ENCODE measurements around the gene IMP3. TPM values are rescaled to one million over a fixed set of nuclear protein-coding genes. Genes with fewer than 3 reads are reported as not detected.
"Not testable (repeated sequence)": the region's sequence is repeated elsewhere in the genome, so short reads cannot be mapped to it uniquely, and the experiment has no call there.

IMP3 gene, protein sequence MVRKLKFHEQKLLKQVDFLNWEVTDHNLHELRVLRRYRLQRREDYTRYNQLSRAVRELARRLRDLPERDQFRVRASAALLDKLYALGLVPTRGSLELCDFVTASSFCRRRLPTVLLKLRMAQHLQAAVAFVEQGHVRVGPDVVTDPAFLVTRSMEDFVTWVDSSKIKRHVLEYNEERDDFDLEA
- total RNA-seq (52.0 TPM), polyA plus RNA-seq (ENCODE audit: insufficient read depth, low read depth, low replicate concordance) (95.0 TPM)
- long read RNA-seq, donor 1, transcript IMP3-202 (1 exons, 1,237 nt) = major isoform, 48 of 49 reads
- long read RNA-seq, donor 1, partial matches to known transcripts = 0 of 49 reads
- long read RNA-seq, donor 1, other reads (novel, unspliced or antisense) = 0 of 49 reads
- long read RNA-seq, donor 2, transcript IMP3-202 (1 exons, 1,237 nt) = major isoform, 85 of 90 reads
- long read RNA-seq, donor 2, partial matches to known transcripts = 5 of 90 reads
- long read RNA-seq, donor 2, other reads (novel, unspliced or antisense) = 0 of 90 reads
- long read RNA-seq, donor 3, transcript IMP3-202 (1 exons, 1,237 nt) = major isoform, 84 of 93 reads
- long read RNA-seq, donor 3, partial matches to known transcripts = 9 of 93 reads
- long read RNA-seq, donor 3, other reads (novel, unspliced or antisense) = 0 of 93 reads
- long read RNA-seq, donor 4, transcript IMP3-202 (1 exons, 1,237 nt) = major isoform, 36 of 36 reads
- long read RNA-seq, donor 4, partial matches to known transcripts = 0 of 36 reads
- long read RNA-seq, donor 4, other reads (novel, unspliced or antisense) = 0 of 36 reads
- long read RNA-seq, donor 5, transcript IMP3-202 (1 exons, 1,237 nt) = major isoform, 5 of 5 reads
- long read RNA-seq, donor 5, partial matches to known transcripts = 0 of 5 reads
- long read RNA-seq, donor 5, other reads (novel, unspliced or antisense) = 0 of 5 reads
- long read RNA-seq, donor 6, transcript IMP3-202 (1 exons, 1,237 nt) = major isoform, 60 of 60 reads
- long read RNA-seq, donor 6, partial matches to known transcripts = 0 of 60 reads
- long read RNA-seq, donor 6, other reads (novel, unspliced or antisense) = 0 of 60 reads
- long read RNA-seq, donor 7, transcript IMP3-202 (1 exons, 1,237 nt) = major isoform, 65 of 68 reads
- long read RNA-seq, donor 7, partial matches to known transcripts = 0 of 68 reads
- long read RNA-seq, donor 7, other reads (novel, unspliced or antisense) = 3 of 68 reads
- long read RNA-seq, donor 8, transcript IMP3-202 (1 exons, 1,237 nt) = major isoform, 47 of 47 reads
- long read RNA-seq, donor 8, partial matches to known transcripts = 0 of 47 reads
- long read RNA-seq, donor 8, other reads (novel, unspliced or antisense) = 0 of 47 reads
- long read RNA-seq, donor 9, transcript IMP3-202 (1 exons, 1,237 nt) = major isoform, 32 of 32 reads
- long read RNA-seq, donor 9, partial matches to known transcripts = 0 of 32 reads
- long read RNA-seq, donor 9, other reads (novel, unspliced or antisense) = 0 of 32 reads
- long read RNA-seq, donor 10, transcript IMP3-202 (1 exons, 1,237 nt) = major isoform, 65 of 81 reads
- long read RNA-seq, donor 10, partial matches to known transcripts = 16 of 81 reads
- long read RNA-seq, donor 10, other reads (novel, unspliced or antisense) = 0 of 81 reads

DNA sequence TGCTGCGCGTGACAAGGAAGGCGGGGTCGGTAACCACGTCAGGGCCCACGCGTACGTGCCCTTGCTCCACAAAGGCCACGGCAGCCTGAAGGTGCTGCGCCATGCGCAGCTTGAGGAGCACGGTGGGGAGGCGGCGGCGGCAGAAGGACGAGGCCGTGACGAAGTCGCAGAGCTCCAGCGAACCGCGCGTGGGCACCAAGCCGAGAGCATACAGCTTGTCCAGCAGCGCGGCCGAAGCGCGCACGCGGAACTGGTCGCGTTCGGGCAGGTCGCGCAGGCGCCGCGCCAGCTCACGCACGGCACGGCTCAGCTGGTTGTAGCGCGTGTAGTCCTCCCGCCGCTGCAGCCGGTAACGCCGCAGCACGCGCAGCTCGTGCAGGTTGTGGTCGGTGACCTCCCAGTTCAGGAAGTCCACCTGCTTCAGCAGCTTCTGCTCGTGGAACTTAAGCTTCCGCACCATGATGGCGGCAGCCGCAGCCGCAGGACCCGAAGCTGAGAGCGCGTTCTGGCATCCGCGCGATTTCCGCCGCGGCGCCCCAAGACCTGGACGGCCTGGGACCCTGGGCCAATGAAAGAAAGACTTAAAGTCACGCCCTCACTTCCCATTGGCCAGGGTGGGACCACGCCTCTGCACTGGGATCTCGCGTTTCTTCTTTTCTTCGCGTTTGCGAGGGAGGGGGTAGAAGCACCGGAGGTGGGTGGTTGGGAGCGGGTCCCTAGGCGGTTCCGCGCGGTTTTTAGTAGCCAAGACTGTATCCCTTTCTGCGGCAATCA, at the start of gene IMP3:
Gene IMP3, minus strand, starts transcription at position 516 of the 774 bp plus-strand sequence. Its CDS starts 56 bp downstream, at position 460.
- H3K36me3 ChIP-seq (ENCODE audit: control insufficient read depth in 2 of 3, insufficient read depth in 3 of 3, low read length in 3 of 3) = no peaks in the 10 kb centered on the region
- FAIRE-seq (peak; percentile 60), DNase-seq (peak; percentile 96 to 99 (median 97))
- no peaks in the 10 kb centered on the region for H3K9me3 ChIP-seq (ENCODE audit: control insufficient read depth in 2 of 3, insufficient read depth in 1 of 3, low read length in 3 of 3)
- H3K4me3 ChIP-seq (ENCODE audit: low read length in 3 of 3) = peak within 1 kb of the TSS; percentile 83 to 98 (median 95)
- TF ChIP-seq, protein P1, sequence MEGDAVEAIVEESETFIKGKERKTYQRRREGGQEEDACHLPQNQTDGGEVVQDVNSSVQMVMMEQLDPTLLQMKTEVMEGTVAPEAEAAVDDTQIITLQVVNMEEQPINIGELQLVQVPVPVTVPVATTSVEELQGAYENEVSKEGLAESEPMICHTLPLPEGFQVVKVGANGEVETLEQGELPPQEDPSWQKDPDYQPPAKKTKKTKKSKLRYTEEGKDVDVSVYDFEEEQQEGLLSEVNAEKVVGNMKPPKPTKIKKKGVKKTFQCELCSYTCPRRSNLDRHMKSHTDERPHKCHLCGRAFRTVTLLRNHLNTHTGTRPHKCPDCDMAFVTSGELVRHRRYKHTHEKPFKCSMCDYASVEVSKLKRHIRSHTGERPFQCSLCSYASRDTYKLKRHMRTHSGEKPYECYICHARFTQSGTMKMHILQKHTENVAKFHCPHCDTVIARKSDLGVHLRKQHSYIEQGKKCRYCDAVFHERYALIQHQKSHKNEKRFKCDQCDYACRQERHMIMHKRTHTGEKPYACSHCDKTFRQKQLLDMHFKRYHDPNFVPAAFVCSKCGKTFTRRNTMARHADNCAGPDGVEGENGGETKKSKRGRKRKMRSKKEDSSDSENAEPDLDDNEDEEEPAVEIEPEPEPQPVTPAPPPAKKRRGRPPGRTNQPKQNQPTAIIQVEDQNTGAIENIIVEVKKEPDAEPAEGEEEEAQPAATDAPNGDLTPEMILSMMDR (IDR thresholded peaks at IDR 0.05; ENCODE audit: borderline replicate concordance, extremely low read depth, insufficient read depth) = no peak
- peak within 1 kb of the TSS; percentile 85 to 98 for H3K27ac ChIP-seq (ENCODE audit: low read depth in 2 of 2, low read length in 2 of 2)
- H3K27me3 ChIP-seq (ENCODE audit: control insufficient read depth, insufficient read depth, low read length) = no peaks in the 10 kb centered on the region
- peak within 1 kb of the TSS; percentile 71 to 97 (median 92) for H3K9ac ChIP-seq (ENCODE audit: low read length in 3 of 3)
- intact Hi-C loops (cut with DNase I) = no loop called here
- H3K4me1 ChIP-seq (ENCODE audit: control insufficient read depth in 2 of 3, insufficient read depth in 2 of 3, low read depth in 1 of 3, low read length in 3 of 3) = peaks cover 0 to 15% (median 0%) of the 10 kb centered on the region in 3 donors

DNA sequence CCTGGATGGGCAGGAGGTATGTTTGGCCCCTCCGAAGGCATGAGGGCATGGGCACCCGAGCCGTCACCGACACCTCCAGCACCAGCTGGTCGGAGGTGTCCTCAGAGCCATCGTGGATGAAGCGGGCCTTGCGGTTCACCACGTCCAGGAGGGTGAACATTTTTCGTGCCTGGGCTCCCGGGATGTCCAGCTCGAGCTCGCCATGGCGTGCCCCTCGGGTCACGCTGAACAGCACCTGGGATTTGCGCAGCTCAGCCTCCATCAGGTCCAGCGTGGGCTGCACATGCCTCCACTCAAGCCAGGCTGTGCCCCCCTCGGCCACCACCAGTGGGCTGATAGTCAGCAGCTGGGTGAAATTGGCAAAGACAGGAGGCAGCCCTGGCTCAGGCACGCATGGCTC, 49.4 kb upstream of the IMP3 start:
- H3K4me3 ChIP-seq (ENCODE audit: low read length in 3 of 3); DNase-seq; H3K9ac ChIP-seq (ENCODE audit: low read length in 3 of 3); H3K27ac ChIP-seq (ENCODE audit: low read depth in 2 of 2, low read length in 2 of 2); FAIRE-seq; H3K36me3 ChIP-seq (ENCODE audit: control insufficient read depth in 2 of 3, insufficient read depth in 3 of 3, low read length in 3 of 3); H3K9me3 ChIP-seq (ENCODE audit: control insufficient read depth in 2 of 3, insufficient read depth in 1 of 3, low read length in 3 of 3); H3K27me3 ChIP-seq (ENCODE audit: control insufficient read depth, insufficient read depth, low read length); H3K4me1 ChIP-seq (ENCODE audit: control insufficient read depth in 2 of 3, insufficient read depth in 2 of 3, low read depth in 1 of 3, low read length in 3 of 3); intact Hi-C loops (cut with DNase I): not testable (repeated sequence)

DNA sequence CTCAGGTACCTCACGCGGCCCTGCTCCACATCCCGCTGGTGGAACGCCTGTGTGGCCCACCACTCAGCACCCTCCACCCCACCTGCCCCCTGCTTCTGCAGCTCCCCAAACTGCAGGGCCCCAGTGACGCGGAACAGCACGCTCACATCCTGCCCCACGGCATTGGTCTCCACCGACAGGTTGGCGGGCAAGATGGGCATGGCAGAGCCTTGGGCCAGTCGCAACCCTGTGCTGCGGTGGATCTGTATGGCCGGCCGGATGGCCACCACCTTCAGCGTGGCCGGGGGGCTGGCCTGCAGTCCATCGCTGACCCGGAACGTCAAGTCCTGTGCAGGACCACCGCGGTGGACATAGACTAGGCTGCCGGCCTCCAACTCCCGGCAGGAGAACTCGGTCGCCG, 48.8 kb upstream of the IMP3 start:
- Histone ChIP-seq H3K4me1 (ENCODE audit: control insufficient read depth in 2 of 3, insufficient read depth in 2 of 3, low read depth in 1 of 3, low read length in 3 of 3) (no peaks in the 10 kb centered on the region), H3K36me3 (ENCODE audit: control insufficient read depth in 2 of 3, insufficient read depth in 3 of 3, low read length in 3 of 3) (no peaks in the 10 kb centered on the region), H3K9me3 (ENCODE audit: control insufficient read depth in 2 of 3, insufficient read depth in 1 of 3, low read length in 3 of 3) (no peaks in the 10 kb centered on the region), H3K27ac (ENCODE audit: low read depth in 2 of 2, low read length in 2 of 2) (no peak overlapping the region), H3K4me3 (ENCODE audit: low read length in 3 of 3) (no peak overlapping the region), H3K27me3 (ENCODE audit: control insufficient read depth, insufficient read depth, low read length) (no peaks in the 10 kb centered on the region), H3K9ac (ENCODE audit: low read length in 3 of 3) (no peak overlapping the region)
- intact Hi-C loops (cut with DNase I) = no loop called here
- FAIRE-seq = no peak
- DNase-seq = no peak
- TF ChIP-seq, protein P1 (IDR thresholded peaks at IDR 0.05; ENCODE audit: borderline replicate concordance, extremely low read depth, insufficient read depth) = no peak
